HEK293 (cell line): Measurements from ENCODE around the gene ANKRD44.

Source experiments
- CTCF ChIA-PET: fragments of 350-600 bp; formaldehyde crosslinking; extraction: SDS; loops from one replicate; lab custom pipeline; 2021; ENCODE audit warnings: antibody characterized with exemption; lab: Yijun Ruan, JAX
- POLR2A ChIA-PET: fragments of 300-600 bp; formaldehyde crosslinking; extraction: SDS; loops from one replicate; lab custom pipeline; 2020; ENCODE audit warnings: antibody characterized with exemption, inconsistent platforms; lab: Yijun Ruan, JAX
- H3K27ac ChIP-seq: fragments of 200-500 bp; sonication (Bioruptor generic); 2 replicates; pipeline ENCODE4 v1.5.1; 2014; ENCODE audit warnings: low read depth, low read length, control low read depth, inconsistent platforms; ENCODE audit errors: extremely low read depth
- H3K36me3 ChIP-seq, 2 experiments: fragments of 200-500 bp in 1 of 2; sonication (Bioruptor generic) in 1 of 2; 1 replicate in 1 of 2; 2 replicates in 1 of 2; pipeline ENCODE4 v1.5.1; 2014 to 2017; ENCODE audit warnings: inconsistent platforms in 2 of 2, low read length in 2 of 2; ENCODE audit not compliant: control insufficient read depth in 2 of 2, insufficient read depth in 1 of 2
- H3K4me1 ChIP-seq: fragments of 200-500 bp; sonication (Bioruptor generic); 2 replicates; pipeline ENCODE4 v1.5.1; 2014; ENCODE audit warnings: mild to moderate bottlenecking, low read length, inconsistent platforms; ENCODE audit not compliant: control insufficient read depth, insufficient read depth
- H3K4me3 ChIP-seq: 2 replicates; pipeline ENCODE4 v1.5.1; 2011; ENCODE audit warnings: low read depth, mild to moderate bottlenecking, control low read depth, low read length, moderate library complexity
- H3K9me3 ChIP-seq: fragments of 200-500 bp; sonication (Bioruptor generic); 2 replicates; pipeline ENCODE4 v1.5.1; 2014; ENCODE audit warnings: low read depth, low read length, inconsistent platforms; ENCODE audit not compliant: control insufficient read depth, insufficient read depth
- GLI2 ChIP-seq: fragments of 450-650 bp; formaldehyde crosslinking; IDR thresholded peaks from 2 replicates; pipeline ENCODE4; 2017; ENCODE audit warnings: missing biosample characterization, missing genetic modification characterization, low read depth, borderline replicate concordance
- PRDM10 ChIP-seq: fragments of 450-650 bp; formaldehyde crosslinking; IDR thresholded peaks from 2 replicates; pipeline ENCODE4 v1.5.1; 2016; ENCODE audit warnings: missing biosample characterization, missing genetic modification characterization
- REPIN1 ChIP-seq: fragments of 450-650 bp; formaldehyde crosslinking; IDR thresholded peaks from 2 replicates; pipeline ENCODE4 v1.5.1; 2017; ENCODE audit warnings: missing biosample characterization, missing genetic modification characterization, low read depth
- SALL2 ChIP-seq: fragments of 450-650 bp; formaldehyde crosslinking; IDR thresholded peaks from 2 replicates; pipeline ENCODE4 v1.5.0; 2017; ENCODE audit warnings: missing biosample characterization, mild to moderate bottlenecking, missing genetic modification characterization, borderline replicate concordance
- SP2 ChIP-seq: fragments of 450-650 bp; formaldehyde crosslinking; IDR thresholded peaks from 2 replicates; pipeline ENCODE4 v1.5.1; 2016; ENCODE audit warnings: missing biosample characterization, missing genetic modification characterization
- ZNF18 ChIP-seq: fragments of 450-650 bp; formaldehyde crosslinking; IDR thresholded peaks from 2 replicates; pipeline ENCODE4 v1.5.1; 2016; ENCODE audit warnings: missing biosample characterization, missing genetic modification characterization
- ZNF280D ChIP-seq: fragments of 450-650 bp; formaldehyde crosslinking; IDR thresholded peaks from 2 replicates; pipeline ENCODE4 v1.5.1; 2016; ENCODE audit warnings: missing biosample characterization, missing genetic modification characterization
- ZNF341 ChIP-seq: fragments of 450-650 bp; formaldehyde crosslinking; IDR thresholded peaks from 2 replicates; pipeline ENCODE4; 2016; ENCODE audit warnings: low read depth, missing biosample characterization, missing genetic modification characterization
- TF ChIP-seq, protein P1 (sequence below): fragments of 450-650 bp; formaldehyde crosslinking; IDR thresholded peaks from 2 replicates; pipeline ENCODE4 v1.5.1; 2016; ENCODE audit warnings: missing biosample characterization, missing genetic modification characterization, borderline replicate concordance
- TF ChIP-seq, protein P2 (sequence below): fragments of 450-650 bp; formaldehyde crosslinking; IDR thresholded peaks from 2 replicates; pipeline ENCODE4 v1.5.1; 2016; ENCODE audit warnings: missing biosample characterization, missing genetic modification characterization, low read depth

The ANKRD44 gene

GRCh38 chr2:197332641-197333040, 22.1 kb upstream of the ANKRD44 start (continued):
- TF ChIP-seq SALL2 (tag by site-specific recombination) (no peak), PRDM10 (tag by site-specific recombination) (no peak), SP2 (tag by site-specific recombination) (no peak)
- TF ChIP-seq, protein P1, sequence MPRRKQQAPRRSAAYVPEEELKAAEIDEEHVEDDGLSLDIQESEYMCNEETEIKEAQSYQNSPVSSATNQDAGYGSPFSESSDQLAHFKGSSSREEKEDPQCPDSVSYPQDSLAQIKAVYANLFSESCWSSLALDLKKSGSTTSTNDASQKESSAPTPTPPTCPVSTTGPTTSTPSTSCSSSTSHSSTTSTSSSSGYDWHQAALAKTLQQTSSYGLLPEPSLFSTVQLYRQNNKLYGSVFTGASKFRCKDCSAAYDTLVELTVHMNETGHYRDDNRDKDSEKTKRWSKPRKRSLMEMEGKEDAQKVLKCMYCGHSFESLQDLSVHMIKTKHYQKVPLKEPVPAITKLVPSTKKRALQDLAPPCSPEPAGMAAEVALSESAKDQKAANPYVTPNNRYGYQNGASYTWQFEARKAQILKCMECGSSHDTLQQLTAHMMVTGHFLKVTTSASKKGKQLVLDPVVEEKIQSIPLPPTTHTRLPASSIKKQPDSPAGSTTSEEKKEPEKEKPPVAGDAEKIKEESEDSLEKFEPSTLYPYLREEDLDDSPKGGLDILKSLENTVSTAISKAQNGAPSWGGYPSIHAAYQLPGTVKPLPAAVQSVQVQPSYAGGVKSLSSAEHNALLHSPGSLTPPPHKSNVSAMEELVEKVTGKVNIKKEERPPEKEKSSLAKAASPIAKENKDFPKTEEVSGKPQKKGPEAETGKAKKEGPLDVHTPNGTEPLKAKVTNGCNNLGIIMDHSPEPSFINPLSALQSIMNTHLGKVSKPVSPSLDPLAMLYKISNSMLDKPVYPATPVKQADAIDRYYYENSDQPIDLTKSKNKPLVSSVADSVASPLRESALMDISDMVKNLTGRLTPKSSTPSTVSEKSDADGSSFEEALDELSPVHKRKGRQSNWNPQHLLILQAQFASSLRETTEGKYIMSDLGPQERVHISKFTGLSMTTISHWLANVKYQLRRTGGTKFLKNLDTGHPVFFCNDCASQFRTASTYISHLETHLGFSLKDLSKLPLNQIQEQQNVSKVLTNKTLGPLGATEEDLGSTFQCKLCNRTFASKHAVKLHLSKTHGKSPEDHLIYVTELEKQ (tag by site-specific recombination) = no peak

- H3K36me3 ChIP-seq = no peaks in the 10 kb centered on the region
- H3K27ac ChIP-seq = no peak overlapping the region
- H3K9me3 ChIP-seq = no peaks in the 10 kb centered on the region
- CTCF ChIA-PET = no interaction called here
- H3K4me1 ChIP-seq = no peaks in the 10 kb centered on the region
- no peak overlapping the region for H3K4me3 ChIP-seq
- TF ChIP-seq, protein P2, sequence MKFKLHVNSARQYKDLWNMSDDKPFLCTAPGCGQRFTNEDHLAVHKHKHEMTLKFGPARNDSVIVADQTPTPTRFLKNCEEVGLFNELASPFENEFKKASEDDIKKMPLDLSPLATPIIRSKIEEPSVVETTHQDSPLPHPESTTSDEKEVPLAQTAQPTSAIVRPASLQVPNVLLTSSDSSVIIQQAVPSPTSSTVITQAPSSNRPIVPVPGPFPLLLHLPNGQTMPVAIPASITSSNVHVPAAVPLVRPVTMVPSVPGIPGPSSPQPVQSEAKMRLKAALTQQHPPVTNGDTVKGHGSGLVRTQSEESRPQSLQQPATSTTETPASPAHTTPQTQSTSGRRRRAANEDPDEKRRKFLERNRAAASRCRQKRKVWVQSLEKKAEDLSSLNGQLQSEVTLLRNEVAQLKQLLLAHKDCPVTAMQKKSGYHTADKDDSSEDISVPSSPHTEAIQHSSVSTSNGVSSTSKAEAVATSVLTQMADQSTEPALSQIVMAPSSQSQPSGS = no peak
- no peak for TF ChIP-seq ZNF280D
- no peak for TF ChIP-seq ZNF18 (tag by site-specific recombination)
- TF ChIP-seq ZNF341 = no peak
- no peak for TF ChIP-seq REPIN1 (tag by site-specific recombination)
- TF ChIP-seq GLI2 = no peak
- POLR2A ChIA-PET = no interaction called here
Observed at GRCh38 chr2:197328461-197328860, 17.9 kb upstream of the ANKRD44 start.
